CD4-positive, alpha-beta T cell treated with Interleukin-1 beta for 1 hour (primary cell): ENCODE data around the gene NBPF11.
"Not testable (repeated sequence)": the region's sequence is repeated elsewhere in the genome, so short reads cannot be mapped to it uniquely, and the experiment has no call there.

ENCODE experiments used
- DNase-seq, 2 donors: peaks; one replicate each; pipeline ENCODE4 v3.0.0-alpha.2; 2020 to 2022

NBPF11 gene, protein sequence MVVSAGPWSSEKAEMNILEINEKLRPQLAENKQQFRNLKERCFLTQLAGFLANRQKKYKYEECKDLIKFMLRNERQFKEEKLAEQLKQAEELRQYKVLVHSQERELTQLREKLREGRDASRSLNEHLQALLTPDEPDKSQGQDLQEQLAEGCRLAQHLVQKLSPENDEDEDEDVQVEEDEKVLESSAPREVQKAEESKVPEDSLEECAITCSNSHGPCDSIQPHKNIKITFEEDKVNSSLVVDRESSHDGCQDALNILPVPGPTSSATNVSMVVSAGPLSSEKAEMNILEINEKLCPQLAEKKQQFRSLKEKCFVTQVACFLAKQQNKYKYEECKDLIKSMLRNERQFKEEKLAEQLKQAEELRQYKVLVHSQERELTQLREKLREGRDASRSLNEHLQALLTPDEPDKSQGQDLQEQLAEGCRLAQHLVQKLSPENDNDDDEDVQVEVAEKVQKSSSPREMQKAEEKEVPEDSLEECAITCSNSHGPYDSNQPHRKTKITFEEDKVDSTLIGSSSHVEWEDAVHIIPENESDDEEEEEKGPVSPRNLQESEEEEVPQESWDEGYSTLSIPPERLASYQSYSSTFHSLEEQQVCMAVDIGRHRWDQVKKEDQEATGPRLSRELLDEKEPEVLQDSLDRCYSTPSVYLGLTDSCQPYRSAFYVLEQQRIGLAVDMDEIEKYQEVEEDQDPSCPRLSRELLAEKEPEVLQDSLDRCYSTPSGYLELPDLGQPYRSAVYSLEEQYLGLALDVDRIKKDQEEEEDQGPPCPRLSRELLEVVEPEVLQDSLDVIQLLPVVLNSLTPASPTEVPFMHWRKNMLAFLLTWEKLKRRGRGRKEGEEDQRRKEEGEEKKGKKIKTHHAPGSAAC

DNA sequence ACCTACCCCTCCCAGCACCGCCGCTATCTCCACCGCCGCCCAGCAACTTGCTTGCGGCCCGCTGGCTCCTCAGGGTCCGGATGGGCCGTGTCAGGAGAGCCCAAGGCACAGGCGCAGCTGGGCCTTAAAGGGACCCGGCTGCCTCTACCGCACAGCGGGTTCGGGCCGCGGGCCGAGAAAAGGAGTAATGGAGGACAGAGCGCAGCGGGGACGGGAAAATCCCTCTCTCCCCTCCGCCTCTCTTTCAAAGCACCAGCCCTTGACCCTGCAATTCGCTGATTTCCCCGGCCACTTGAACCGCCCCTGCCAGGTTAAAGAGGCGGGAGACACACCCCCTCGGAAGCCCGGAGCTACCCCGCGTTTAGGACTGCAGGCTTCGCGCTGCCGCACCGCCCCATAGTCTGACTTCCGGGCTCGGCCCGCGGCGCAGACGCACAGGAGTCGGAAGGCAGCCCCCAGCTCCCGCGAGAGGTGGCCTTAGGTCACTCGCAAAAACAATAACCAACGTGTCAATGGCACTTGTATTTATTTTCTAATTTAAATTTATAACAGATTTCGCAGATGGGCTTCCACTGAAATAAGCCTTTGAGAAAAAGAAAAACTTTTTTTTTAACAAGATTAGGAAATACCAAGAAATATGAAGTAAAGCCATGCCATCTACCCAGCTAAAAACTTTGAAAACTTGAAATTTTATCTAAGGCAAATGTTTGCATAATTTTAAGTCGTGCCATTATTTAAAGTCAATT, at the start of gene NBPF11:
NBPF11 (minus strand) TSS at position 371 of the 746 bp plus-strand sequence. CDS start 25,278 bp downstream, outside the sequence.
- peak; percentile 84 to 86 for DNase-seq

DNA sequence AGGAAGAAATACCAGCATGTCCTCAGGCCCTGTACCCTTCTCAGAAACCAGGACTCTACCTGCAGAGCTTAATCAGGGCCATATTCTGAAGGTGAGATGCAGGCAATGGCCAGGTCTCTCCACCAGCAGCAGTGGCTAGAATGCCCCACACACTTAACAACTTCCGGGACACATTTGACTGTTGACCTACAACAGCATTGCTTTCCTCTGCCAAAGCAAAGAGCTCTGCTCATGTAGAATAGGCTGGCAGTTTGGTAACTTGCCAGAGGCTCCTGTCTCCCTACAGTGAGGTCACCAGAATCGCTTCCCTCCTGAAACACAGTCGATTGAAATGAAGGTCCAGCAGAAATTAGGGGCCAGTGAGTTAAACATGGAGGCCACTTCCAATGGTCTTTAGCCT, 45.3 kb upstream of the NBPF11 start:
- not testable (repeated sequence) for DNase-seq

DNA sequence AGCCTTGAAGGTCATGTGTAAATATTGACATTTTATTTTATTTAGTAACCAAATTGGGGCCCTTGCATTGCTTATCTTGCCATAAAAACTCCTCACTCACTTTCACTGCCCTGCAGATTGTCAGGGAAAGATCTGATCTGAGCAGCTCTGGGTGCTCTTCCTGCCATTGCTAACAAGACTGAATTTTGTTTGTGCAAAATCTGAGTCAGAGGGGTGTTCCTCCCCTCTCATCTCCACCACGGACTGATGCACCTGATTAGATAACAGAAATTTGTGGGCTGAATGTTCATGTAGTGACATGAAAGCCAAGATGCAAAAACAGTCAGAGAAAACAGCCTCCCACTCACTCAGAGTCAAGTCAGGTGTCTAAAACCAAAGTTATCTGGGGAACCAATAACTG, 44.9 kb upstream of the NBPF11 start:
- DNase-seq = not testable (repeated sequence)

DNA sequence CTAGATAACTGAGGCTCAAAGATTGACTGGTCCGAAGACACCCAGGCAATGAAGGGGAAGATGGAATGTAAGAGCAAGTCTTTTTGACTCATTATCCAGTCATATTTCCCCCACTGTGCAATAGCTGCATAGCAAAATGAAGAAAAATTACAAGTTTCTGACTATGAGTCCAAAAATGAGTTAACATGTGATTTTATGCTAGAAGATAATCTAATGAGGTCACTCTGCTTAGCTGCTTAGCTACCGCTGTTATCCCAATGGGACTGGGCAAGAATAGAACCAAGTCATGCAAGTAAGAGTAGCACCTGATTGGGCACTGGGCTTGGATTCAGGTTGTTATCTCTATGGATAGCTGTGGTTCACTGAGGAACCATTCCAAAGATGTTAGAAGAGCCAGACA, 43.0 kb upstream of the NBPF11 start:
- DNase-seq = not testable (repeated sequence)

DNA sequence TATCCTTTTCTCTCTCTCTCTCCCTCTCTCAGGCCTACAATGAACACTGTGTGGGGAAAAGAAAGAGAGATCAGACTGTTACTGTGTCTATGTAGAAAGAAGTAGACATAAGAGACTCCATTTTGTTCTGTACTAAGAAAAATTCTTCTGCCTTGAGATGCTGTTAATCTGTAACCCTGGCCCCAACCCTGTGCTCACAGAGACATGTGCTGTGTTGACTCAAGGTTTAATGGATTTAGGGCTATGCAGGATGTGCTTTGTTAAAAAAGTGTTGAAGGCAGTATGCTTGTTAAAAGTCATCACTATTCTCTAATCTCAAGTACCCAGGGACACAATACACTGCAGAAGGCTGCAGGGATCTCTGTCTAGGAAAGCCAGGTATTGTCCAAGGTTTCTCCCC, 36.7 kb upstream of the NBPF11 start:
- DNase-seq = not testable (repeated sequence)

DNA sequence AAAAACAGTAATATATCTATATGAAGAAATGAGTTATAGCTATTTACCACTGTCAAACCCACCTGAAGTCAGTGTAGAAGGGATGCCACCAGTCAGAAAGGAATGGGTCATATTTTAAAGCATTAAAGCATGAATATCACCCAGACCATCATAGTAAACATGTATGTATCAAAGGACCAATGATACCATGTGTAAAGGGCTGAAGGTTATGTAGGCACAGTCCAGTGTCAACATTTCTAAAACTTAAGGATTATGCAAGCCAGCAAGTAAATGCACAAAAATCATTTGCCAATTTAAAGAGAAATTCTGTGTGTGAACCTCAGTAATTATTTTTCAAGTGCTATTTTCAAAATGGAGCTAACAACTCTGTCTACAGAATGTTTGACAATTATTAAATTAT, 26.6 kb upstream of the NBPF11 start:
- DNase-seq = not testable (repeated sequence)

DNA sequence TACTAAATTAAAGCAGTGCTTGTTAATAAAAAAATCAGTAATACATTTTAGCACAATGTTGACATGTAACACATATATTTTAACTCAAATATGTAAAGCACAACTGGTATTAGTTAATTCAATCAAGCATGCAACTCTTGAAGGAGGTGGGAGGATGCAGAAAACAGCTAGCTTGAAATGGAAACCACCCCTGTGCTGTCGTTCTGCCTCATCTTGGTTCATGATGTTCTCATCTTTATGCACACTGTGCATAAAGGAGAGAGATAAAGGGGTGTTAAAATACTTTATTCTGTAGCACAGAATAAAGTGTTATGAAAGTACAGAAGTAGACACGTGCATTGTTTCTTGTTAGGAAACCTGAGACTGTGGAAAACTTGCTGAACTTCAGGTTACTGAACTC, 23.3 kb upstream of the NBPF11 start:
- DNase-seq = not testable (repeated sequence)

DNA sequence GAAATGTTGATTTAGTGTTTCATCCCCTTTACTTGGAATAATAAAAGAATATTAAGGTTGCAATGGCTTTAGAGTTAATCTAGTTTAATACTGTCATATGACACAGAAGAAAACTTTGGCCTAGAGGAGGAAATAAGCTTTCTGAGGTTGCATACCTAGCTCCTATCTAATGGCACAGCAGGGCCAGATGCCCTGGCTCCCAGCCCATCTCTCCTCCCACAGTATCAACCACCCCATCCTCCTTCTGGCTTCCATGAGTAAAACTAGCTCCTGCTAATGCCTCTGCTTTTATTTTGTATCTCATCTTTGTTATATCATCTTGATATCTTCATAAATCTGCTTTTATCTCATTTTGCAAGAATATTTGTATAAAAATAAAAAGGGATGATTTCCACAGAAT, 19.9 kb upstream of the NBPF11 start:
- not testable (repeated sequence) for DNase-seq

DNA sequence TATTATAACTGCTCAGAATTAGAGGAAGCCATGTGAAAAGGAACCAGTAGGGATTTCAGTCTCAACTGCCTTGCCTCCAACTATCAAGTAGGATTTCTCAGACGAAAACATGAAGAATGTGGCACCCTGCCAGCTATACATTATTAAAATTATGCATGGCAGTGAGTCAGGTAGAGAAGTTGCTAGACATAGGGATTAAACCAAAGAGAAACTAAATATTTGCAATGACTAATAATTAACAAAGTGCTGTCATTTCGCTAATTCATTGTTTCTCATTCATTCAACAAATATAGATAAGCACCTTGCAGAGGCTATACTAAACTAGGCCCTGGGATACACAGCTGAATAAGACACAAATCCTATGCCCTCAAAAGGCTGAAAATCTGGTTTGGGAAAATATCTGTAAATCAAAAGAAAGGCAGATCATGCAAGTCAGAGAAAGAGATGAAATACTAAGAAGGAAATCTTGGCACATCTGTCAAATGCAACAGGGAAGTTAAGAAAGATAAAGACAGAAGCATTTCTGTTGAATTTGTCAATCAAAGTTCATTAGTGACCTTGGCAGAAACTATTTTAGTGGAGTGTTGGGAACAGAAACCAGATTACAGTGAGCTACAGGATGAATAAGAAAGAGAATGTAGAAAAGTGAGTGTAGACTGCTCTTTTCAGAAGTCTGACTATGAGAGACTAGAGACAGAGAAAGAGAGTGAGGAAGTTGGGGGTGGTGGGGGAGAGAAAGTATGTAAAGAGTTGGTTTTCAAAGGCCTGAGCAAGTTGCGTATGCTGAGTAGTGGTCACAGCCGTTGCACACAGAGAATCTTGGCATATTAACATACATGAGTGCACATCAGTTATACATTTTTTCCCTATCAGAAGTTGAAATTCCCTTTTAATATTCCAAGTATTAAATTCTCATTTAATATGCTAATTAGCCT, 14.7 kb upstream of the NBPF11 start:
- no peak for DNase-seq

DNA sequence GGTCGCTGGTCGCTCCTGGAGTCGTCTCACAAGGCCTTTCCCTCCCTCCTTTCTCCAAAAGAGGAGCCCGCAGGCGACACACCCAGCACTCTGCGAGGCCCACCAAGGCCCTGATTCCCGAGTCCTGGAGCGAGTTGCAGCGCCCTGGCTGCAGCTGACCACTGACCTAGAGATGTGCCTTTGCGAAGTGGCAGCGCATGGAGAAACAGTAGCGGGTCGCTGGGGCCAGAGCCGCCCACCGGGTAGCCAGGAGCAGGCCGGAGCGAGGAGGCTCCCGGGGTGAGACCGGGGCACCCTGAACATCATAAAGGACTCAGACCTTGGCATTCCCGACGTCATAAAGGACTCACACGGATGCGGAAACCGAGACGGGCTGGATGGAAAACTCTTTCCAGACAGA, 10.3 kb upstream of the NBPF11 start:
- DNase-seq = no peak

DNA sequence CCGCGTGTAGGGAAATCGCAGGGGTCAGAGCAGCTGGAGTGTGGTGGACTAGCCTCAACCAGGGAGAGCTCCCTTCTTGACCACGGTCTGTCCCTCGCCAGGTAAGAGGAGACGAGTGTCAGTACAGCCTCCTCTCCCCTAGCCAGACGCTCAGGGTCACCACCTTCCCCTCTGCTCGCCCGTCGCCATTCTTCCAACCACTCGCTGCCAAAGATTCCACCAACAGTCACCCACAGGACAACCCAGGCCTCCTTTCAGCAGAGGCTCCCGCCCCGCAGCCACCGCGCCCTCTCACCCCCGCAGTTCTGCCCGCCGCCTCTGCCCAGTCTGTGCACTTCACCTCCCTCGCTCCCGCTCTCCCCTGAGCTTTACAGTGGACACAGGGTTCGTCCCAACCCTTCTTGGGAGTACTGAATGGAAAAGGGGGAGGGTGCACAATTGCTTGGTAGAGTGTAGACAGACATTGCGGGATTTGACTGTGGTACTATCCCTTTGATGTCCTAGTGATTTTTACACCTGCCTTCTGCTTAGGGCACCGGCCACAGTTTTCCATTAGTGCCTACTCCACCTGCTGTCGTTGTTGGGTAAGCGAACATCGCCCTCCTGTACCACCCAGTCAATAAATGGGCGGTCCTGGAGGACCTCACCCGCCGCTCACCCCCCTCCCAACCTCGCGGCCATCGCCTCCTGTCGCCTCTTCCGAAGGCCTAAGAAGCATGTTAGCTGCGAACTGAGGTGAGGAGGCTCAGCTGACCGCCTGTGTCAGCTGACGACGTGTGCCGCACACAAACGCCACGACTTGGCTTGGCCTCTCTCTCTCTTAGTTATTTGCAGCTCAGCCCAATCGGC, 9.2 kb upstream of the NBPF11 start:
- no peak for DNase-seq

DNA sequence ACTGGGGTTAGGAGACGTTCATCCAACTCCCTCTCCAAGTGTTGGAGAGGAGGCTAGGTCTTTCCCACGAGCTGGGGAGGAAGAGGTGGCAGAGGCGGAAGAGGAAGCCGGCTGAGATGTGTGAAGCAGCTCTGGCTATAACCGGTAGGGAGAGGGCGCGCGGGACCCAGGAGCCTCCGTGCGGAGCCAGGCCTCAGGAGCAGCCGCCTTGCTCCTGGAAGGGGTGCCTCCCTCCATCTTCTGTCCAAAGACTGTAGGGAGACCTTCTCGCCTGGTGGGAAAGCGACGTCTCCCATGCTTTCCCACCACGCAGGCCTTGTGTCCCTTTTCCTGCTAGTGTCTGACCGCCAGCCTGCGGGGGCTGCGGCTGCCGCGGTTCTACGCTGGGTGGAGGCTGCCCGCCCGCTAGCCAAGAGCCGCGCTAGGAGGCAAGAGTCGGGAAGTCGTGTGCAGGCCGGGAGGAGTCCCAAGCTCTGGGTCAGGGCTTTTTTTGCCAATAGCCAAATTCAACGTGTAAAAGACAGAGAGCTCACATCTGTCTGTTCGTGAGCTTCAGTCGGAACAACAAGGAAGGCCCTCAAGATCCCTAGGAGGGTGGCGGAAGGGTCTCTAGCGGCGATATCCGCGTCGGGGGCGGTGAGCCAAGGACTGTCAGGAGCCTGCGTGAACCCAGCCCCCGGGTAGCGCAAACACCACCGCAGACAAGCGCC, 8.4 kb upstream of the NBPF11 start:
- DNase-seq = no peak

DNA sequence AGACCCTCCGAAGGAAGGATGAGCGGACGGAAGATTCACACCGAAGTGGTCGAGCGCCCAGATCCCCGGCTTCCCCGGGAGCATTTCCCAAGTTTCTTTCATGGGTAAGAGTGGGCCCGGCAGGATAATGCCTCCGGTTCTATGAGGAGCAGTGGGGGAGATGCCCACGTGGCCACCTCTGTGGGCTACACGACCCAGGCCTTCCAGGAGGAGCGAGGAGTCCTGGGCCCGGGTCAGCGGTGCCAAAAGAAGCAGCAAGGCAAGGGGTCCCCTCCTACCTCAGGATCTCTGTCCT, 7.9 kb upstream of the NBPF11 start:
- DNase-seq = no peak

DNA sequence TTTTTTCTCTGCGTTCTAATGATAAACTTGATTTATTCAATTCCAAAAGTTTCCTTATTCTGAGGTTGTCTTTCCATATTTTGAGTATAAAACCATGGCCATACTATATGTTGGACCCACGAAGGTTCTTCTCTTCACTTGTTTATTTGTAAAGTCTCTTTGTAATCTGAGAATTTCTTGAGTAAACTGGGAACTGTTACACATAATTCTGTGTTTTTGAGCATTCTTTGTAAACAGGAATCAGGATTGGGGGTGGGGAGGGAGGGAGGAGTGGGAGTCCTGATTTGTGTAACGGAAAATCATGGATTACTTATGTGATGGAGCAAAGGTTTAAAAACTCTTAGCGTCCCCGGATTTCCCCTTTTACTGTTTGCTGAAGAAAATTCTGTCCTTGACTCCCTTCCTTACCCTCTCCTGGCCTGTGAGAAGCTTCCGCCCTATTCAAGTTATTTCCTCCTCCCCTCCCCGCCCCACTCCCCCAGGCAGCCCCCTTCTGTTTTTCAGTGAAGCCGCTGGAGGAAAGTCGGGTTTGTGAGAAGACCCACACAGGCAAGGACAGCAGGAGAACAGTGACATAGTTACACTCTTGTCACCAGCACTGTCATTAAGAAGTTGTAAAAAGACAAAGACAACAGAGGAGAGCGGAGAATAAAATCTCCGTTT, 6.4 kb upstream of the NBPF11 start:
- DNase-seq = no peak

DNA sequence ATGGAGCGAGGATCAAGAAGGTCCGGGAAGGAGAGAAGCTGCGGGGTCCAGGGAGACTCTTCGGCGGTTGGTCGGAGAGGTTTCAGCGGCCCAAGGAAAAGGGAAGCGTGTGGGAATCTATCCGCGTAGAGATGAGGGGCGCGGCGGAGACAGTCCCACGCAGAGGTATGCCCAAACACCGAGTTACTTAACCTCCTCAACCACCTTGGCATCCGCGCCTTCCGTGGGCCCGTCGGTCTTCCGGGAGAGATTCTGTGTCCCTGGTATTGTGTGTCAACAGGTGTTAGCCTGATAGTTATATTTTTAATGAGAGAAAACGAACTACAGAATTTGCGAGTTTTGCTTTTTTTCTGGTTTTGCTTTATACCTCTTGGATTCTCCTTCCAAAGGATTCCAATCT, 5.7 kb upstream of the NBPF11 start:
- DNase-seq = not testable (repeated sequence)

DNA sequence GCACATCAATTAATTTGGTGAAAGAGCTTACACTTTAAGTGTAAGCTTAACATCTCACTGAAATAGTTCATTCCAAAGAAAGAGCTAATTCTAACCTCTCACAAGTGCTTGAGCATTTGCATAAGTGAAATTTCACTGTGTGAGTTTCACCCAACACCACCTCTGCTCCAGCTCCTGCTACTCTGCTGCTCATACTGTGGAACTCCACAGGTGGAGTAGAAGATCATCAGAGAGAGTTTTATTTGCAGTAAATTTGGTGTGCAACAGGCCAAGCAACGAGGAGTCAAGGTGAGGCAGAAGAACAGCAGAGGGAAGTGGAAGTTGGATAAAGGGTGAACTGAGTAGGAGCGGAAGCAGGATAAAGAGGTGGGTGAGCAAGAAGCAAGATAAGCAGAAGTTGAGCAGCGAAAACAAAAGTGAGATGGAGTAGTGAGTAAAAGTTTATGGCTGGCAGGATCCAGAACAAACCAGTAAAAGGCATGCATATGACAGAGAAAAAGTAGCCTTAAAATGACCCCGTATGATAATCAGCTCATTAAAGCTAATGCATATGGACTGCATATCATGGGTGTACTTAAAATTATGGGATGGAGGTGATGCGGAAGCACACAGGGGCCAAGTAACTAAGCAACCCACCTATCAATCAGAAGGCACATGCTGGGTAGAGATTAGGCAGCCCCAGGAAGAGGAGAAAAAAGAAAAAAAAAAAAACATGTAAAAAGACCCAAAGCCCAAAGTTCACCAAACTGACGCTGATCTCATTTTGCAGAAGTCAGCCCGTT, 3.6 kb upstream of the NBPF11 start:
- not testable (repeated sequence) for DNase-seq

DNA sequence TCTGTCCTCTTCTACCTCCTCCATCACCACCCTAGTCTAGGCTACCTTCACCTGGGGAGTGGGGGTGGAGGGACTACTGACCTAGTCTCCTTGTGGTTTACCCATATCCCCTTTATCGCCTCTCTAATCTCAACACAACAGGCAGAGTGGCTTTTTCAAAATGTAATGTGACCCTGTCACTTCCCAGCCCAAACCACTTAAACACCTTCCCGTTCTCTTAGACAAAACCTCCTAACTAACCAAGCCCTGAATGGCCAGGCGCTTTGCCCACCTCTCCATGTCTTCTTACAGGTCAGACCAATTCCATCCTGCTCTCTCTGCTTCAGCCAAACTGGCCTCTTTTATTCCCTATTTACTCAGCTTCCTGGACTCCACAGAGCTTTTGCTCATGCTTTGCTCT, 714 bp upstream of the NBPF11 start:
- not testable (repeated sequence) for DNase-seq

DNA sequence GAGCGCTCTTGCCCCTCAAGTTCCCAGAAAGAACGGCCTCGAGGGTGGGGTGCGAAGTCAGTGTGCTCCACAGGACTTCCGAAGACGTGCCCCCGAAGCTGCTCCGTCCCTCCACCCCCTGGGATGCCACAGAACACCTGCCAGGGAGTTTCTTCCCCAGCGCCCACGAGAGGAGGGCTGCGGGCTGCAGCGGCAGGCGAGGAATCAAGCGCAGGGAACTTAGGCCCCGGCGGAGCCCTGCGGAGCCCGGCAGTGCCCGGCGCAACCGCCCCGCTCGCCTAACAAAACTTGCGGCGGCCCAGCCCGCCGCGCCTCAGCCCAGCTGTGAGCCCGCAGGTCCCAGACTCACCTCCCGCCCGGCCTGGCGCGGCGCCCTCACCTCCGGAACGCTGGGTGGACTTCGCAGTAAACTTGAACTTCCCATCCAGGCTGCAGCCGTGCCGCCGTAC, 686 bp downstream of the NBPF11 start:
- DNase-seq = peak; percentile 17 to 23

DNA sequence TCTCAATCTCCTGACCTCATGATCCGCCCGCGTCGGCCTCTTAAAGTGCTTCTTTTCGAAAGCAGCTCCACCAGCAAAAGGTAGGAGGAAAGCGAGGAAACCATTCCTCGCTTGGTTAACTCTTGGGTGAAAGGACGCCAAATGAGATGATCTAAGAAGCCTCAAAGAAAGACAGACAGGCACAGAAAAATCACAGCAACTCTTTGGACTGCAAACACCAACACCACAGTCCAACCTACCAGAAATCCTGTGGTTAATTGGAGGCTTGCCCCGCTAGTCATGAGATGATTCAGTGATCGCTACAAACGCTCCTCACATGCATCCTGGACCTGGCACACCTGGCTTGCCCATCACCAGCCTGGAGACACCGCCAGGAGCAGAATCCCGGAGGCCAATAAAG, 1.1 kb downstream of the NBPF11 start:
- not testable (repeated sequence) for DNase-seq
